WTC11 (cell line): Measurements from ENCODE around the gene MCF2L. TPM values are rescaled to one million over a fixed set of nuclear protein-coding genes. Genes with fewer than 3 reads are reported as not detected.
A peak's percentile ranks its signal among the peaks of the same experiment; 100 is the strongest.

Experiments
- ATAC-seq: fragments of 200-7000 bp; cut with Tn5 transposase; 2 replicates; pipeline ENCODE4 v1.10.0; 2021; ENCODE audit warnings: mild to moderate bottlenecking, moderate library complexity
- CTCF ChIA-PET: fragments of 300-600 bp; sonication (Branson Sonifier 250); formaldehyde crosslinking; loops from one replicate; lab custom pipeline; 2021; ENCODE audit warnings: antibody characterized with exemption; lab: Charles Lee
- POLR2A ChIA-PET: fragments of 350-600 bp; sonication (Branson Sonifier 250); formaldehyde crosslinking; loops from one replicate; lab custom pipeline; 2021; ENCODE audit warnings: antibody characterized with exemption; lab: Charles Lee
- DNase-seq: peaks from one replicate; pipeline ENCODE4 v3.0.0; 2021; ENCODE audit warnings: low spot score
- H3K27ac Mint-ChIP-seq: 2 replicates; pipeline ENCODE4 v1.8.0; 2021; ENCODE audit warnings: mixed read lengths
- H3K27me3 Mint-ChIP-seq: 2 replicates; pipeline ENCODE4 v1.8.0; 2021; ENCODE audit warnings: low read depth, mild to moderate bottlenecking, moderate library complexity, mixed read lengths
- H3K36me3 Mint-ChIP-seq: 2 replicates; pipeline ENCODE4 v1.8.0; 2021; ENCODE audit warnings: mixed read lengths
- H3K4me1 Mint-ChIP-seq: 2 replicates; pipeline ENCODE4 v1.8.0; 2022; ENCODE audit warnings: mixed read lengths
- H3K4me3 Mint-ChIP-seq: 2 replicates; pipeline ENCODE4 v1.8.0; 2021; ENCODE audit warnings: mild to moderate bottlenecking, moderate library complexity, mixed read lengths
- H3K9me3 Mint-ChIP-seq: 2 replicates; pipeline ENCODE4 v1.8.0; 2021; ENCODE audit warnings: mixed read lengths
- ESRRA ChIP-seq: sonication (generic); formaldehyde crosslinking; IDR thresholded peaks from 2 replicates; pipeline ENCODE4 v1.8.1; 2022; ENCODE audit warnings: mild to moderate bottlenecking, missing genetic modification reagents, borderline replicate concordance
- GTF2I ChIP-seq: fragments of 250-450 bp; sonication (Bioruptor Pico); conservative IDR thresholded peaks from 2 replicates; pipeline ENCODE4 v1.4.0; 2021; ENCODE audit warnings: mild to moderate bottlenecking
- JAZF1 ChIP-seq: fragments of 250-450 bp; sonication (Bioruptor Pico); IDR thresholded peaks from 2 replicates; pipeline ENCODE4 v1.9.0; 2021; ENCODE audit warnings: moderate library complexity, mild to moderate bottlenecking, inconsistent platforms
- SMAD3 ChIP-seq: sonication (generic); formaldehyde crosslinking; IDR thresholded peaks from 2 replicates; pipeline ENCODE4 v1.8.0; 2022; ENCODE audit warnings: missing genetic modification reagents, mild to moderate bottlenecking, borderline replicate concordance
- total RNA-seq: library from RNA; stranded (reverse); gene quantifications from 3 replicates; pipeline ENCODE4 v1.2.3, GENCODE V29; 2021
- TF ChIP-seq, protein P1 (sequence below): sonication (generic); formaldehyde crosslinking; IDR thresholded peaks from 2 replicates; pipeline ENCODE4 v1.8.1; 2023; ENCODE audit warnings: mild to moderate bottlenecking, missing genetic modification reagents, borderline replicate concordance
- TF ChIP-seq, protein P2 (sequence below): sonication (generic); formaldehyde crosslinking; IDR thresholded peaks from 2 replicates; pipeline ENCODE4 v1.8.0; 2023; ENCODE audit warnings: mild to moderate bottlenecking, missing genetic modification reagents
- TF ChIP-seq, protein P3 (sequence below): fragments of 250-450 bp; sonication (Bioruptor Pico); IDR thresholded peaks from 2 replicates; pipeline ENCODE4 v2.1.2; 2022; ENCODE audit warnings: mild to moderate bottlenecking, moderate library complexity
- TF ChIP-seq, protein P4 (sequence below): fragments of 250-450 bp; sonication (Bioruptor Pico); IDR thresholded peaks from 2 replicates; pipeline ENCODE4 v1.9.0; 2021; ENCODE audit warnings: mild to moderate bottlenecking
- TF ChIP-seq, protein P5 (sequence below): sonication (generic); formaldehyde crosslinking; IDR thresholded peaks from 2 replicates; pipeline ENCODE4 v1.8.1; 2023; ENCODE audit warnings: mild to moderate bottlenecking, missing genetic modification reagents
- TF ChIP-seq, protein P6 (sequence below): sonication (generic); formaldehyde crosslinking; IDR thresholded peaks from 2 replicates; pipeline ENCODE4 v1.8.1; 2023; ENCODE audit warnings: mild to moderate bottlenecking, missing genetic modification reagents, moderate library complexity

The MCF2L gene
- total RNA-seq, 1 experiment from 2014 or later = 34.8 TPM

DNA sequence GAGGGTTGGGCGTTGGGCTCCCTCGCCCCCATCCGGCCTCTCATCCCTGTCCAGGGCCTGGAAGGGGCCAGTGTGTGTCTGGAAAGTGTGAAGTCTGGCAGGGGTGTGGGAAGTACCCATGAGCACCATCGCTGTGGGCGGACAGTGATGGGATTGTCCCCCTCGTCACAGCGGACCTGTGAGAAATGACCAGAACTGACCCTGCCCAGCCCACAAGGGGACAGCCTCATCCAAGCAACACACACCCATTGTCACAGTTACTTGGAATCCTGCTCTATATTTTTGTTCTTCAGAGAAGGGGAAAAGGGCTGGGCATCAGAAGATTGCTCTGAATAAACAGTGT is 18.6 kb downstream of the MCF2L start (continued):
- TF ChIP-seq ESRRA (CRISPR knock-in tag) = no peak
- TF ChIP-seq, protein P1, sequence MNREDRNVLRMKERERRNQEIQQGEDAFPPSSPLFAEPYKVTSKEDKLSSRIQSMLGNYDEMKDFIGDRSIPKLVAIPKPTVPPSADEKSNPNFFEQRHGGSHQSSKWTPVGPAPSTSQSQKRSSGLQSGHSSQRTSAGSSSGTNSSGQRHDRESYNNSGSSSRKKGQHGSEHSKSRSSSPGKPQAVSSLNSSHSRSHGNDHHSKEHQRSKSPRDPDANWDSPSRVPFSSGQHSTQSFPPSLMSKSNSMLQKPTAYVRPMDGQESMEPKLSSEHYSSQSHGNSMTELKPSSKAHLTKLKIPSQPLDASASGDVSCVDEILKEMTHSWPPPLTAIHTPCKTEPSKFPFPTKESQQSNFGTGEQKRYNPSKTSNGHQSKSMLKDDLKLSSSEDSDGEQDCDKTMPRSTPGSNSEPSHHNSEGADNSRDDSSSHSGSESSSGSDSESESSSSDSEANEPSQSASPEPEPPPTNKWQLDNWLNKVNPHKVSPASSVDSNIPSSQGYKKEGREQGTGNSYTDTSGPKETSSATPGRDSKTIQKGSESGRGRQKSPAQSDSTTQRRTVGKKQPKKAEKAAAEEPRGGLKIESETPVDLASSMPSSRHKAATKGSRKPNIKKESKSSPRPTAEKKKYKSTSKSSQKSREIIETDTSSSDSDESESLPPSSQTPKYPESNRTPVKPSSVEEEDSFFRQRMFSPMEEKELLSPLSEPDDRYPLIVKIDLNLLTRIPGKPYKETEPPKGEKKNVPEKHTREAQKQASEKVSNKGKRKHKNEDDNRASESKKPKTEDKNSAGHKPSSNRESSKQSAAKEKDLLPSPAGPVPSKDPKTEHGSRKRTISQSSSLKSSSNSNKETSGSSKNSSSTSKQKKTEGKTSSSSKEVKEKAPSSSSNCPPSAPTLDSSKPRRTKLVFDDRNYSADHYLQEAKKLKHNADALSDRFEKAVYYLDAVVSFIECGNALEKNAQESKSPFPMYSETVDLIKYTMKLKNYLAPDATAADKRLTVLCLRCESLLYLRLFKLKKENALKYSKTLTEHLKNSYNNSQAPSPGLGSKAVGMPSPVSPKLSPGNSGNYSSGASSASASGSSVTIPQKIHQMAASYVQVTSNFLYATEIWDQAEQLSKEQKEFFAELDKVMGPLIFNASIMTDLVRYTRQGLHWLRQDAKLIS = no peak
- TF ChIP-seq, protein P2, sequence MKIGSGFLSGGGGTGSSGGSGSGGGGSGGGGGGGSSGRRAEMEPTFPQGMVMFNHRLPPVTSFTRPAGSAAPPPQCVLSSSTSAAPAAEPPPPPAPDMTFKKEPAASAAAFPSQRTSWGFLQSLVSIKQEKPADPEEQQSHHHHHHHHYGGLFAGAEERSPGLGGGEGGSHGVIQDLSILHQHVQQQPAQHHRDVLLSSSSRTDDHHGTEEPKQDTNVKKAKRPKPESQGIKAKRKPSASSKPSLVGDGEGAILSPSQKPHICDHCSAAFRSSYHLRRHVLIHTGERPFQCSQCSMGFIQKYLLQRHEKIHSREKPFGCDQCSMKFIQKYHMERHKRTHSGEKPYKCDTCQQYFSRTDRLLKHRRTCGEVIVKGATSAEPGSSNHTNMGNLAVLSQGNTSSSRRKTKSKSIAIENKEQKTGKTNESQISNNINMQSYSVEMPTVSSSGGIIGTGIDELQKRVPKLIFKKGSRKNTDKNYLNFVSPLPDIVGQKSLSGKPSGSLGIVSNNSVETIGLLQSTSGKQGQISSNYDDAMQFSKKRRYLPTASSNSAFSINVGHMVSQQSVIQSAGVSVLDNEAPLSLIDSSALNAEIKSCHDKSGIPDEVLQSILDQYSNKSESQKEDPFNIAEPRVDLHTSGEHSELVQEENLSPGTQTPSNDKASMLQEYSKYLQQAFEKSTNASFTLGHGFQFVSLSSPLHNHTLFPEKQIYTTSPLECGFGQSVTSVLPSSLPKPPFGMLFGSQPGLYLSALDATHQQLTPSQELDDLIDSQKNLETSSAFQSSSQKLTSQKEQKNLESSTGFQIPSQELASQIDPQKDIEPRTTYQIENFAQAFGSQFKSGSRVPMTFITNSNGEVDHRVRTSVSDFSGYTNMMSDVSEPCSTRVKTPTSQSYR = no peak
- TF ChIP-seq, protein P3, sequence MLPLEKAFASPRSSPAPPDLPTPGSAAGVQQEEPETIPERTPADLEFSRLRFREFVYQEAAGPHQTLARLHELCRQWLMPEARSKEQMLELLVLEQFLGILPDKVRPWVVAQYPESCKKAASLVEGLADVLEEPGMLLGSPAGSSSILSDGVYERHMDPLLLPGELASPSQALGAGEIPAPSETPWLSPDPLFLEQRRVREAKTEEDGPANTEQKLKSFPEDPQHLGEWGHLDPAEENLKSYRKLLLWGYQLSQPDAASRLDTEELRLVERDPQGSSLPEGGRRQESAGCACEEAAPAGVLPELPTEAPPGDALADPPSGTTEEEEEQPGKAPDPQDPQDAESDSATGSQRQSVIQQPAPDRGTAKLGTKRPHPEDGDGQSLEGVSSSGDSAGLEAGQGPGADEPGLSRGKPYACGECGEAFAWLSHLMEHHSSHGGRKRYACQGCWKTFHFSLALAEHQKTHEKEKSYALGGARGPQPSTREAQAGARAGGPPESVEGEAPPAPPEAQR (CRISPR knock-in tag) = no peak
- no peak for TF ChIP-seq SMAD3
- TF ChIP-seq, protein P4, sequence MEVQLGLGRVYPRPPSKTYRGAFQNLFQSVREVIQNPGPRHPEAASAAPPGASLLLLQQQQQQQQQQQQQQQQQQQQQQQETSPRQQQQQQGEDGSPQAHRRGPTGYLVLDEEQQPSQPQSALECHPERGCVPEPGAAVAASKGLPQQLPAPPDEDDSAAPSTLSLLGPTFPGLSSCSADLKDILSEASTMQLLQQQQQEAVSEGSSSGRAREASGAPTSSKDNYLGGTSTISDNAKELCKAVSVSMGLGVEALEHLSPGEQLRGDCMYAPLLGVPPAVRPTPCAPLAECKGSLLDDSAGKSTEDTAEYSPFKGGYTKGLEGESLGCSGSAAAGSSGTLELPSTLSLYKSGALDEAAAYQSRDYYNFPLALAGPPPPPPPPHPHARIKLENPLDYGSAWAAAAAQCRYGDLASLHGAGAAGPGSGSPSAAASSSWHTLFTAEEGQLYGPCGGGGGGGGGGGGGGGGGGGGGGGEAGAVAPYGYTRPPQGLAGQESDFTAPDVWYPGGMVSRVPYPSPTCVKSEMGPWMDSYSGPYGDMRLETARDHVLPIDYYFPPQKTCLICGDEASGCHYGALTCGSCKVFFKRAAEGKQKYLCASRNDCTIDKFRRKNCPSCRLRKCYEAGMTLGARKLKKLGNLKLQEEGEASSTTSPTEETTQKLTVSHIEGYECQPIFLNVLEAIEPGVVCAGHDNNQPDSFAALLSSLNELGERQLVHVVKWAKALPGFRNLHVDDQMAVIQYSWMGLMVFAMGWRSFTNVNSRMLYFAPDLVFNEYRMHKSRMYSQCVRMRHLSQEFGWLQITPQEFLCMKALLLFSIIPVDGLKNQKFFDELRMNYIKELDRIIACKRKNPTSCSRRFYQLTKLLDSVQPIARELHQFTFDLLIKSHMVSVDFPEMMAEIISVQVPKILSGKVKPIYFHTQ = no peak
- TF ChIP-seq, protein P5, sequence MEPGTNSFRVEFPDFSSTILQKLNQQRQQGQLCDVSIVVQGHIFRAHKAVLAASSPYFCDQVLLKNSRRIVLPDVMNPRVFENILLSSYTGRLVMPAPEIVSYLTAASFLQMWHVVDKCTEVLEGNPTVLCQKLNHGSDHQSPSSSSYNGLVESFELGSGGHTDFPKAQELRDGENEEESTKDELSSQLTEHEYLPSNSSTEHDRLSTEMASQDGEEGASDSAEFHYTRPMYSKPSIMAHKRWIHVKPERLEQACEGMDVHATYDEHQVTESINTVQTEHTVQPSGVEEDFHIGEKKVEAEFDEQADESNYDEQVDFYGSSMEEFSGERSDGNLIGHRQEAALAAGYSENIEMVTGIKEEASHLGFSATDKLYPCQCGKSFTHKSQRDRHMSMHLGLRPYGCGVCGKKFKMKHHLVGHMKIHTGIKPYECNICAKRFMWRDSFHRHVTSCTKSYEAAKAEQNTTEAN (CRISPR knock-in tag) = no peak
- TF ChIP-seq JAZF1 (CRISPR knock-in tag) = no peak

DNA sequence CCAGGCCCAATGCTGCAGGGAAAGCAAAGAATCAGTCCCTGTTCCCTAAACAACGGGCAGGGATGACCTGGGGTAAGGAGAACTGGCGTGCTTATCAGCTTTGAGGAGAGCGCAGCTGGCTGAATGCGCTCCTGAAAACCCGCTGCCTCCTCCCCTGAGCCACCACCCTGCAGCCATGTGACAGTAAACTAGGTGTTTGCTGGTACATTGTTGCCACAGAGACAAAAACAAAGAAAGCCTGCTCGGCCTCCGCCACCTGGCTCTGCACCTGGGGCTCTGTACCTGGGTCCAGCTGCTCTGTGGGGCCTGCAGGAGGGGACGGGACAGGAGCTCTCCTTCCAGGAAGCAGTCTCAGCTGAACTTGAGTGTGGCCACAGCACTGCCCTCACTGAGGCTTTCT is 21.8 kb downstream of the MCF2L start:
- H3K4me3 Mint-ChIP-seq = no peak overlapping the region
- TF ChIP-seq GTF2I (CRISPR knock-in tag) = no peak
- TF ChIP-seq, protein P6, sequence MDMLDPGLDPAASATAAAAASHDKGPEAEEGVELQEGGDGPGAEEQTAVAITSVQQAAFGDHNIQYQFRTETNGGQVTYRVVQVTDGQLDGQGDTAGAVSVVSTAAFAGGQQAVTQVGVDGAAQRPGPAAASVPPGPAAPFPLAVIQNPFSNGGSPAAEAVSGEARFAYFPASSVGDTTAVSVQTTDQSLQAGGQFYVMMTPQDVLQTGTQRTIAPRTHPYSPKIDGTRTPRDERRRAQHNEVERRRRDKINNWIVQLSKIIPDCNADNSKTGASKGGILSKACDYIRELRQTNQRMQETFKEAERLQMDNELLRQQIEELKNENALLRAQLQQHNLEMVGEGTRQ (CRISPR knock-in tag) = 0 out of 2 replicates have a peak, but pooled peaks have one; percentile 33
- H3K36me3 Mint-ChIP-seq = peaks cover 12% of the 10 kb centered on the region
- POLR2A ChIA-PET = no interaction called here
- H3K4me1 Mint-ChIP-seq = peaks cover 6% of the 10 kb centered on the region
- no peaks in the 10 kb centered on the region for H3K27me3 Mint-ChIP-seq
- CTCF ChIA-PET = interaction anchor here (1.5 to 2.8 kb wide), 2 partner anchors 9 to 39 kb away, joined by 4 to 9 read pairs; no protein-coding TSS in a partner anchor
- H3K27ac Mint-ChIP-seq = peak overlapping the region; percentile 25; the same call in 1 of the 2 replicates
- H3K9me3 Mint-ChIP-seq = peaks cover 12% of the 10 kb centered on the region
- peak; percentile 62 for DNase-seq
- ATAC-seq = peak; percentile 72
